Measurements from ENCODE around the gene ZBTB8A.

- TF ChIP-seq HDGF (IDR thresholded peaks at IDR 0.05; ENCODE audit: borderline replicate concordance): no peak
- no peak for TF ChIP-seq SP1 (IDR thresholded peaks at IDR 0.05)
- TF ChIP-seq ARNT (IDR thresholded peaks at IDR 0.05): no peak
- TF ChIP-seq ZNF384 (IDR thresholded peaks at IDR 0.05): no peak
- no peak for TF ChIP-seq NFRKB (IDR thresholded peaks at IDR 0.05)
- no peak for TF ChIP-seq ELF4 (IDR thresholded peaks at IDR 0.05)
- no peak for TF ChIP-seq SUZ12 (IDR thresholded peaks at IDR 0.05)
- TF ChIP-seq FOXM1 (IDR thresholded peaks at IDR 0.05; ENCODE audit: borderline replicate concordance): no peak
- no peak for TF ChIP-seq FOXK2 (IDR thresholded peaks at IDR 0.05)
- TF ChIP-seq TARDBP (IDR thresholded peaks at IDR 0.05): no peak
- no peak for TF ChIP-seq PKNOX1 (IDR thresholded peaks at IDR 0.05)
- no peak for TF ChIP-seq LEF1 (IDR thresholded peaks at IDR 0.05; ENCODE audit: borderline replicate concordance)
- no peak for TF ChIP-seq L3MBTL2 (conservative IDR thresholded peaks at IDR 0.05)
- no peak for TF ChIP-seq FOXA1 (IDR thresholded peaks at IDR 0.05)
Measured at GRCh38 chr1:32618673-32619221, 79.5 kb downstream of the ZBTB8A start.
